Right renal pelvis (tissue), 4 donors: ENCODE data around the gene FMN2. TPM values are rescaled to one million over a fixed set of nuclear protein-coding genes. Genes with fewer than 3 reads are reported as not detected.
"Not testable (repeated sequence)": the region's sequence is repeated elsewhere in the genome, so short reads cannot be mapped to it uniquely, and the experiment has no call there.

Experiments
- DNase-seq, 4 donors: peaks; one replicate each; pipeline ENCODE4 v3.0.0-alpha.2; 2013; ENCODE audit warnings: low read depth in 4 of 4, low spot score in 3 of 4, missing footprints in 1 of 4
- polyA plus RNA-seq, 4 donors: library from polyadenylated mRNA; unstranded; fragments of 120-200 nt; gene quantifications; one replicate each; pipeline ENCODE4 v1.2.1, GENCODE V29; 2013; ENCODE audit not compliant: insufficient read length in 4 of 4

Gene FMN2
- polyA plus RNA-seq, 4 donors: 5.3 to 9.3 (median 8.0) TPM

DNA sequence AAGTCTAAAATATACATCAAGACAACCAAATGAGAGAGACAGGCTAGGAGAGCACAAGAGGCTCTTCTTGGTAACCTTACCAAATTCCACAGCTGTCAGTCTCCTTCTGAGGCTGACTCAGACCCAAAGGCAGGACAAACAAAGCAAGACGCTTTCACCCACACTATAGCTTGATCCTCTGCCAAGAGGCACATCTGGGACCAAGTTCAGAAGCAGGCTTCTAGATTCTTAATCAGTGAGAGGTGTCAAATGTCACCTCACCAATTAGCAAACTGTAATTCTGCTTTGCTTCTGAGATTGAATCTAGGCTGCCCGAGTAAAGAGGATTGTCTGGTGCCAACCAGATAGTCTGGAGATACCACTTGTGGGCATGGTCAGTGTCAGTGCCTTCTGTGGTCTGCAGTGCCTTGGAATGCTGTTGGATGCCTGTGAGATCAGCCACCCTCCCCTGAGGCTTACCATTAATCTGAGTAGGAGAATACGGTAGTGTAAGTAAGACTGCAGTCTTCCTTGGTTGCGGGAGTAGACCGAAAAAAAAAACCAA, 151.0 kb downstream of the FMN2 start:
- no peak for DNase-seq

DNA sequence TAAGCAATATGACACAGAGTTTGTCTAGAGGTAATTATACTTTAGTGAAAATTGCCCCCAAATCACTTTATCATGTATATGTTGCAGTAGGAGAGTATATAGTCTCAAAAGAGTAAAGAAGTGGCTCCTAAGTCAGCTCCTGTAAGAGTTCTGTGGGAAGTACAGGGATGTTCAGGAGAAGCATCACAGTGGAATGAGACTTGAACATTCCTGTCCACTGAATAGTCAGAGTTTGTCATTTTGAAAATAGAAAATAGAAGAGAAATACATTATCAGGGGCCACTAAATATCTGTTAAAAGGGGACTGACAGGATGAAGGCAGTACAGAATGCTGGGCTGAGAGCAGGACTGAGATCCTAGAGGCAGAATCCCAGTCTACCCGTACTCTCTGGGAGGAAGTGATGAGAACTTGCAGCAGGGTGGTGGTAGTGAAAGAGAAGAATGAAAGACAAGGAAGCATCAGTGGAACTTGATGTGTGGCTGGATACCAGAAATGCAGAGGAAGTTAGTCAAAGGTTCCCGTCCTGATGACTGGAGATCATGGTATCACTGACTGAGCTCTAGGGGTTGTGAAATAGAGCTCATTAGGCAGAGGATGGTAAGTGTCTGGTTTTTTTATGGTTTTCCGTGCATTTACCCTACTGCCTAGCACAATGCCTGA, 153.4 kb downstream of the FMN2 start:
- DNase-seq: no peak

GRCh38 chr1:240245629-240246020, 153.9 kb downstream of the FMN2 start:
- DNase-seq: no peak

GRCh38 chr1:240247899-240248298, 156.2 kb downstream of the FMN2 start:
- no peak for DNase-seq

GRCh38 chr1:240254006-240254405, 162.3 kb downstream of the FMN2 start:
- no peak for DNase-seq

- no peak for DNase-seq
Observed at GRCh38 chr1:240254778-240255291, 163.2 kb downstream of the FMN2 start.

GRCh38 chr1:240255922-240256321, 164.2 kb downstream of the FMN2 start:
- no peak for DNase-seq

DNA sequence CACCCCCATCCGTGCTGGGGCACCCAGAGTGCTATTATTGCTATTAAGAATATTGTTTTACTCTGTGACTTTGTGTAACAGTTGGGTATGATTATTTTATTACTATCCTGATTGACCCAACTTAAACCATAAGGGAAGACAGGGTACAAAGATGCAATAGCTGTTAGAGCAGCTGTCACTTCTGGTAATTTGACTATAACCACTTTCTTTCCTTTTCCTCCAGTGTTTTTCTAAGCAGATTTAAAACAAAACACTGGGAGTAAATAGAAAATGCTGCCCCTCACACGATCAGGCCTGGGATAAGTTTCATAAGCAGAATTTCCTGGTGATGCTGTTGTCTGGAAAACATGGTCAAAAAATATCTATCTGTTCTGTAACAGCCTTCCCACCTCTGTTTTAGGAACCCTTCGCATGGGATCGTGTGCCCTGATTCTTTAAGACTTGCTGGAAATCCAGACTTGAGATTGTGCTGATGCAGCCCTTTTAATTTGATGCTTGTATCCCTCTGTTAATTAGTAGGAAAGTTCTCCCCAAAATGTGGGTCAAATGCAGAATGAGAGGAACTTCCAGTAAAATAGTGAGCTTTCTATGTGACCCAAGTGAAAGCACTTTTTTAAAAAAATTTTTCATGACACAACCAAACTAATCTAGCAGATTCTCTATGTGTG, 165.3 kb downstream of the FMN2 start:
- DNase-seq: no peak

DNA sequence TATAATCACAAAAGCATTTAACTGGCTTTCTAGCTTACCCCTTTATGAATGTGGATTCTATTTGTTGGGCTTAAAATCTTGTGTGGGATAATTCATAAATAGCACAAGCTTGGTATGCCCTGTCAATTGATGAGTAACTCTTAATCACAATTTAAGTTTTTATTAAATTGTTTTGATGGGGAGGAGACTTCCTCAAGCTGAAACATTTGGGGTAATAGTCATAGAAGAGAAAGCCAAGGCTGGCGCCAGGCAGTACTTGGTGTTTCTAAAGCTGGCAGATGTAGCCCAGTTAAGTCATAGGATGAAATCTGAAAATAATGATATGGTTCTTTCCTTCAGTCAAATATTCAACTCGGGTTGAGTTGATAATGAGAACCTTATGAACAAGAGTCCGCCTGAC, 167.2 kb downstream of the FMN2 start:
- DNase-seq: no peak

DNA sequence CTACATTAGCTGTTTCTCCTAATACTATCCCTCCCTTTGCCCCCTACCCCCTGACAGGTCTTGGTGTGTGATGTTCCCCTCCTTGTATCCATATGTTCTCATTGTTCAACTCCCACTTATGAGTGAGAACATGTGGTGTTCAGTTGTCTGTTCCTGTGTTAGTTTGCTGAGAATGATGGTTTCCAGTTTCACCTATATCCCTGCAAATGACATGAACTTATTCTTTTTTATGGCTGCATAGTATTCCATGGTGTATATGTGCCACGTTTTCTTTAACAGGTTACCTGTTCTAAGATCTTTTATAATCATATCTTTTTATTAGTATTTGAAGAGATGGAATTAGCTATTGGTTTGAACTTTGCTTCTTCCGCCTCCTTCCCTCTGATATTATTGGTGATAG, 172.8 kb downstream of the FMN2 start:
- DNase-seq: not testable (repeated sequence)

GRCh38 chr1:240271081-240271480, 179.4 kb downstream of the FMN2 start:
- no peak for DNase-seq

- no peak for DNase-seq
Observed at GRCh38 chr1:240274569-240274968, 182.9 kb downstream of the FMN2 start.

DNA sequence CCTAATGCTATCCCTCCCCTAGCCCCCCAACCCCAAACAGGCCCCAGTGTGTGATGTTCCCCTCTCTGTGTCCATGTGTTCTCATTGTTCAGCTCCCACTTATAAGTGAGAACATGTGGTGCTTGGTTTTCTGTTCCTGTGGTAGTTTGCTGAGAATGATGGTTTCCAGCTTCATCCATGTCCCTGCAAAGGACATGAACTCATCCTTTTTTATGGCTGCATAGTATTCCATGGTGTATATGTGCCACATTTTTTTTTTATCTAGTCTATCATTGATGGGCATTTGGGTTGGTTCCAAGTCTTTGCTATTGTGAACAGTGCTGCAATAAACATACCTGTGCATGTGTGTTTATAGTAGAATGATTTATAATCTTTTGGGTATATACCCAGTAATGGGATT, 183.5 kb downstream of the FMN2 start:
- DNase-seq: not testable (repeated sequence)

GRCh38 chr1:240278082-240278481, 186.4 kb downstream of the FMN2 start:
- DNase-seq: no peak

- DNase-seq: no peak
Observed at GRCh38 chr1:240280560-240281322, 189.1 kb downstream of the FMN2 start.

- no peak for DNase-seq
Observed at GRCh38 chr1:240282061-240282830, 190.6 kb downstream of the FMN2 start.

- DNase-seq: no peak
Observed at GRCh38 chr1:240284656-240285414, 193.2 kb downstream of the FMN2 start.

- DNase-seq: no peak
Observed at GRCh38 chr1:240285540-240285939, 193.9 kb downstream of the FMN2 start.

DNA sequence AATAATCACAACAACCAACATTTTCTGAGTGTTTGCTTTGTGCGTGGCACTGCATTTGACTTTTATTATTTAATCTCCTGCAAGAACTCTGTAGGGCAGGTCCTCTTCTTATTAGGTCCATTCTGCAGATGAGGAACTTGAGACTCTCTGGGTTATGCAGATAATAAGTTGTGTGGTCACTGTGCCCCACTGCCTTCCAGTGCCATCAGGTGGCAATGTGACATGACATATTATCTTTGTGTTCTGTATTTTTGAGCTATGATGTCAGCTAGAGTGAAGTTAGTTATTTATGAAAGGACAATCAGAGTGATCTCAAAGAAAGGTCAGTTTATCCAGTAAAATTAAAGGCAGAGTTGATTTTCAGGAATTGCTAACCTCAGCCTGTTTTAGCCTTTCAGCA, 196.0 kb downstream of the FMN2 start:
- no peak for DNase-seq

DNA sequence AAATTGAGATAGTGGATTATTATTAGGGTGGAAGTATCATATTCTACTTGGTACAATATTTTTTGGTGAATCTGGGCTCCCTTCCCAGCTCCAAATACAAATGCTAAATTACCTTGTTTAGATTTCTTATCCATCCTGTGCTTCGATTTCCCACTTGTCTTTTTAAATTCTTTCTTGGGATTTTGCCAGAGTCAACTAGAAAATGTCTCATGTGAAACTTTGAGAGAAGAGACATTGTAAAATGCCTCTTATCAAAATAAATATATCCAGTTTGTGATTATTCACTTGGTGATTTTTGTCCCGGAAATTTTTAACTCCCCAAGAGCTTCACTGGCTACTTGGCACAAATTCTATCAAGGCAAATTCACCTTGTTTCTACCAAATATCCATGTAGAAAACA, 202.0 kb downstream of the FMN2 start:
- no peak for DNase-seq
